Esophagus muscularis mucosa (tissue), 4 donors: ENCODE data around the gene TMEM38B.

Experiments
- CTCF ChIP-seq, 3 experiments: fragments of 200-600 bp in 2 of 3; fragments of 450-650 bp in 1 of 3; sonication (generic) in 2 of 3; IDR thresholded peaks; one replicate each; pipeline ENCODE4 v1.5.1; 2017 to 2019; ENCODE audit warnings: antibody characterized with exemption in 3 of 3, mild to moderate bottlenecking in 2 of 3, moderate library complexity in 1 of 3
- EP300 ChIP-seq: sonication (generic); formaldehyde crosslinking; IDR thresholded peaks from one replicate; pipeline ENCODE4 v1.6.1; 2017; ENCODE audit warnings: antibody characterized with exemption
- POLR2A ChIP-seq: fragments of 450-650 bp; IDR thresholded peaks from one replicate; pipeline ENCODE4 v1.6.1; 2017; ENCODE audit warnings: antibody characterized with exemption, moderate library complexity, mild to moderate bottlenecking, low read depth
- POLR2AphosphoS5 ChIP-seq, 2 donors: sonication (generic); formaldehyde crosslinking; IDR thresholded peaks; one replicate each; pipeline ENCODE4 v1.6.1; 2017; ENCODE audit warnings: antibody characterized with exemption in 2 of 2

- TF ChIP-seq CTCF (IDR thresholded peaks at IDR 0.05), result no peak
- TF ChIP-seq POLR2A, result no peak
- no peak for TF ChIP-seq POLR2AphosphoS5 (IDR thresholded peaks at IDR 0.05)
- no peak for TF ChIP-seq EP300
These were observed 128.5 kb downstream of the TMEM38B start for GRCh38 chr9:105822814-105823213.
